PC-9 (cell line): ENCODE data around the gene ARL5A. TPM values are rescaled to one million over a fixed set of nuclear protein-coding genes. Genes with fewer than 3 reads are reported as not detected.

Experiments
- BruUV-seq: library from RNA; stranded (reverse); fragments of 400-500 nt; replicated peaks from 2 replicates; lab custom pipeline; 2021; lab: Mats Ljungman, UMichigan
- CTCF ChIA-PET: fragments of 300-600 bp; sonication (Branson Sonifier 250); formaldehyde crosslinking; loops from one replicate; lab custom pipeline; 2022; ENCODE audit warnings: antibody characterized with exemption; lab: Charles Lee
- POLR2A ChIA-PET: fragments of 300-600 bp; sonication (Branson Sonifier 250); formaldehyde crosslinking; loops from one replicate; lab custom pipeline; 2022; ENCODE audit warnings: antibody characterized with exemption; ENCODE audit not compliant: unreplicated experiment; lab: Charles Lee
- DNase-seq, 2 experiments: peaks; one replicate each; pipeline versions ENCODE4 v3.0.0 to v3.0.0-alpha.2; 2015 to 2022; ENCODE audit warnings: mixed read lengths in 1 of 2
- H2AFZ ChIP-seq: fragments of 200-600 bp; sonication (generic); 2 replicates; pipeline ENCODE4 v1.8.1; 2017; ENCODE audit warnings: antibody characterized with exemption
- H3F3A ChIP-seq: fragments of 200-600 bp; sonication (generic); 2 replicates; pipeline ENCODE4 v1.8.1; 2017; ENCODE audit warnings: antibody characterized with exemption, mild to moderate bottlenecking, low read depth; ENCODE audit not compliant: insufficient read depth
- H3K27ac ChIP-seq: fragments of 200-600 bp; sonication (generic); 2 replicates; pipeline ENCODE4 v1.6.1; 2016; ENCODE audit warnings: mixed run types
- H3K27me3 ChIP-seq: fragments of 200-600 bp; sonication (generic); 2 replicates; pipeline ENCODE4 v1.6.1; 2016; ENCODE audit warnings: low read depth, mixed run types; ENCODE audit not compliant: insufficient read depth
- H3K36me3 ChIP-seq: fragments of 200-600 bp; sonication (generic); 2 replicates; pipeline ENCODE4 v1.6.1; 2016; ENCODE audit warnings: low read depth, mixed run types
- H3K4me1 ChIP-seq: fragments of 200-600 bp; sonication (generic); replicated peaks from 2 replicates; pipeline ENCODE4 v1.6.1; 2016; ENCODE audit warnings: mixed run types; ENCODE audit not compliant: insufficient read depth
- H3K4me2 ChIP-seq: fragments of 200-600 bp; sonication (generic); 2 replicates; pipeline ENCODE4 v1.6.1; 2017; ENCODE audit warnings: mixed run types
- H3K4me3 ChIP-seq: fragments of 200-600 bp; sonication (generic); 2 replicates; pipeline ENCODE4 v1.6.1; 2016; ENCODE audit warnings: mixed run types
- H3K79me2 ChIP-seq: fragments of 200-600 bp; sonication (generic); 2 replicates; pipeline ENCODE4 v1.6.1; 2017; ENCODE audit warnings: low read depth, mixed run types
- H3K9me2 ChIP-seq: fragments of 200-600 bp; sonication (generic); 2 replicates; pipeline ENCODE4 v1.8.1; 2017; ENCODE audit warnings: mild to moderate bottlenecking; ENCODE audit not compliant: insufficient read depth
- H3K9me3 ChIP-seq: fragments of 200-600 bp; sonication (generic); 2 replicates; pipeline ENCODE4 v1.8.1; 2016; ENCODE audit warnings: low read depth; ENCODE audit not compliant: insufficient read depth
- H4K20me1 ChIP-seq: fragments of 200-600 bp; sonication (generic); 2 replicates; pipeline ENCODE4 v1.8.1; 2017; ENCODE audit not compliant: insufficient read depth
- CTCF ChIP-seq: fragments of 200-600 bp; sonication (generic); conservative IDR thresholded peaks from 2 replicates; pipeline ENCODE4 v1.6.1; 2017; ENCODE audit warnings: mixed run types, antibody characterized with exemption, mild to moderate bottlenecking, moderate library complexity
- EZH2 ChIP-seq: fragments of 200-600 bp; sonication (generic); IDR thresholded peaks from 2 replicates; pipeline ENCODE4 v1.8.0; 2017; ENCODE audit warnings: antibody characterized with exemption, low read depth
- intact Hi-C: fragments of 100-400 bp; cut with micrococcal nuclease; formaldehyde crosslinking; loops from one replicate; pipeline ENCODE4 v1.10.0; 2022; ENCODE audit not compliant: unreplicated experiment
- total RNA-seq: library from RNA; stranded (reverse); gene quantifications from 2 replicates; pipeline ENCODE4 v1.2.3, GENCODE V29; 2021

The ARL5A gene
- total RNA-seq, 1 experiment from 2014 or later = 36.1 TPM

GRCh38 chr2:151841047-151841424 is 12.8 kb upstream of the ARL5A start:
- TF ChIP-seq EZH2 (no peak), CTCF (no peak)
- DNase-seq = no peak
- intact Hi-C loops = no loop called here
- no peaks in the 10 kb centered on the region for H3F3A ChIP-seq
- H3K9me2 ChIP-seq = no peaks in the 10 kb centered on the region
- H3K27ac ChIP-seq = no peak overlapping the region
- H3K27me3 ChIP-seq = no peaks in the 10 kb centered on the region
- H4K20me1 ChIP-seq = no peaks in the 10 kb centered on the region
- ChIA-PET CTCF (no interaction called here), POLR2A (interaction anchor here (0.7 kb wide), 1 partner anchor 13 kb away, joined by 3 read pairs; the partner anchor contains the start of gene ARL5A)
- H3K4me3 ChIP-seq = no peak overlapping the region
- H3K4me1 ChIP-seq = no peaks in the 10 kb centered on the region
- no peaks in the 10 kb centered on the region for H3K36me3 ChIP-seq
- no TSS peak for BruUV-seq
- H3K9me3 ChIP-seq = no peaks in the 10 kb centered on the region
- H3K79me2 ChIP-seq = no peaks in the 10 kb centered on the region
- H2AFZ ChIP-seq = no peak overlapping the region
- H3K4me2 ChIP-seq = no peak overlapping the region

GRCh38 chr2:151840216-151841046 is 12.2 kb upstream of the ARL5A start:
- ChIA-PET CTCF (no interaction called here), POLR2A (interaction anchor here (0.7 kb wide), 1 partner anchor 12 kb away, joined by 3 read pairs; the partner anchor contains the start of gene ARL5A)
- H3K4me2 ChIP-seq = no peak overlapping the region
- no peaks in the 10 kb centered on the region for H4K20me1 ChIP-seq
- no peaks in the 10 kb centered on the region for H3K4me1 ChIP-seq
- no peak overlapping the region for H3K4me3 ChIP-seq
- TF ChIP-seq CTCF (no peak), EZH2 (no peak)
- H3F3A ChIP-seq = no peaks in the 10 kb centered on the region
- no peak overlapping the region for H3K27ac ChIP-seq
- H2AFZ ChIP-seq = no peak overlapping the region
- H3K9me2 ChIP-seq = no peaks in the 10 kb centered on the region
- intact Hi-C loops = no loop called here
- H3K9me3 ChIP-seq = no peaks in the 10 kb centered on the region
- no peaks in the 10 kb centered on the region for H3K79me2 ChIP-seq
- BruUV-seq = no TSS peak
- peak in 1 of 2 experiments; percentile 52 for DNase-seq
- H3K27me3 ChIP-seq = no peaks in the 10 kb centered on the region
- no peaks in the 10 kb centered on the region for H3K36me3 ChIP-seq

GRCh38 chr2:151837926-151838325 is 9.7 kb upstream of the ARL5A start:
- Histone ChIP-seq H3F3A (no peaks in the 10 kb centered on the region), H3K4me1 (no peaks in the 10 kb centered on the region), H3K36me3 (no peaks in the 10 kb centered on the region), H3K4me2 (no peak overlapping the region), H3K27ac (no peak overlapping the region), H3K4me3 (no peak overlapping the region), H4K20me1 (no peaks in the 10 kb centered on the region), H3K79me2 (no peaks in the 10 kb centered on the region), H2AFZ (no peak overlapping the region), H3K9me2 (no peaks in the 10 kb centered on the region; the same call in 1 of the 2 replicates), H3K9me3 (no peaks in the 10 kb centered on the region), H3K27me3 (no peaks in the 10 kb centered on the region)
- DNase-seq = no peak
- TF ChIP-seq EZH2 = no peak
- no peak for TF ChIP-seq CTCF
- intact Hi-C loops = no loop called here
- BruUV-seq = no TSS peak
- POLR2A ChIA-PET = no interaction called here
- CTCF ChIA-PET = interaction anchor here (0.6 kb wide), 1 partner anchor 142 kb away, joined by 3 read pairs; no protein-coding TSS in a partner anchor
